Activated T-cell treated with anti-CD3 and anti-CD28 coated beads, Interleukin-2, amount 50 U/mL, for 24 hours (primary cell): ENCODE data around the gene ETFA.

Experiments used
- DNase-seq: peaks from one replicate; pipeline ENCODE4 v3.0.0-alpha.2; 2020
- H3K27ac Mint-ChIP-seq: 2 replicates; pipeline ENCODE4 v1.8.0; 2020; ENCODE audit warnings: mild to moderate bottlenecking, mixed read lengths
- H3K27me3 Mint-ChIP-seq: 2 replicates; pipeline ENCODE4 v1.8.0; 2020; ENCODE audit warnings: mixed read lengths
- H3K36me3 Mint-ChIP-seq: 2 replicates; pipeline ENCODE4 v1.8.0; 2020; ENCODE audit warnings: low read depth, mixed read lengths
- H3K4me1 Mint-ChIP-seq: 2 replicates; pipeline ENCODE4 v1.8.0; 2020; ENCODE audit warnings: low read depth, mixed read lengths
- H3K4me3 Mint-ChIP-seq: 2 replicates; pipeline ENCODE4 v1.8.0; 2020; ENCODE audit warnings: mild to moderate bottlenecking, moderate library complexity, mixed read lengths
- H3K9me3 Mint-ChIP-seq: 2 replicates; pipeline ENCODE4 v1.8.0; 2020; ENCODE audit warnings: mixed read lengths

ETFA gene

DNA sequence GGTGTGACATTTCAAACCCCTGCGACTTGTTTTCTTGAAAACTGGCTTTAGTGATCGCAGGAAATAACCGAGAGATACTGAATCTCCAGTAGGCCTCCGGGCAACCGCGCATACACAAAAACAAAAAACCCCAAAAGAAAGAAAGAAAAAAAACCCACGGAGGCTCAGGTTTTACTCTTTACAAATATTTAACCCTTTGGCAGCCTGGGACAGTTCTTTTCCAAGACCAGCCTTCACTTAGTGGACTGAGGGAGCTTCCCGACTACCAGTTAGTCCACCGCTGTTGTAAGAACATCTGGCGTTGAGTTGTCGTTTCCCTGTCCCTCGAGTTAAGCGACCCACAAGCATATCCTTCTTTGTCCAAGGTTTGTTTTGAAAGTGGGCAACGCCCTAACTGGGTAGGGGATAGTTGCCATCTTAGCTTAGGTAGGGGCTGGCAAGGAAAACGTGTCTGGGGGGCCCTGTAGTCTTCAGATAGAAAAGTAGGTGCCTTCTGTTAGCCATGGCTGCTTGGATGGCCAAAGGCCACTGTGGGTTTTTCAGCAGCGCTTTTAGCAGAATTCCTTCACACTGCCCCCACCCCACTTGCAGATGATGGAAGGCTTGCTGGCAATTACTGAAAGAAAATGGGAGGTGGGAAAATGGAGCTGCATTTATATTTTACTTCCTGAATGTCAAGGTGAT lies 32.2 kb upstream of the ETFA start:
- H3K27me3 Mint-ChIP-seq: peaks cover 85% of the 10 kb centered on the region
- H3K36me3 Mint-ChIP-seq: peaks cover 9% of the 10 kb centered on the region
- H3K9me3 Mint-ChIP-seq: no peaks in the 10 kb centered on the region
- H3K4me1 Mint-ChIP-seq: peaks cover 49% of the 10 kb centered on the region
- no peak for DNase-seq
- H3K27ac Mint-ChIP-seq: no peak overlapping the region
- no peak overlapping the region for H3K4me3 Mint-ChIP-seq

DNA sequence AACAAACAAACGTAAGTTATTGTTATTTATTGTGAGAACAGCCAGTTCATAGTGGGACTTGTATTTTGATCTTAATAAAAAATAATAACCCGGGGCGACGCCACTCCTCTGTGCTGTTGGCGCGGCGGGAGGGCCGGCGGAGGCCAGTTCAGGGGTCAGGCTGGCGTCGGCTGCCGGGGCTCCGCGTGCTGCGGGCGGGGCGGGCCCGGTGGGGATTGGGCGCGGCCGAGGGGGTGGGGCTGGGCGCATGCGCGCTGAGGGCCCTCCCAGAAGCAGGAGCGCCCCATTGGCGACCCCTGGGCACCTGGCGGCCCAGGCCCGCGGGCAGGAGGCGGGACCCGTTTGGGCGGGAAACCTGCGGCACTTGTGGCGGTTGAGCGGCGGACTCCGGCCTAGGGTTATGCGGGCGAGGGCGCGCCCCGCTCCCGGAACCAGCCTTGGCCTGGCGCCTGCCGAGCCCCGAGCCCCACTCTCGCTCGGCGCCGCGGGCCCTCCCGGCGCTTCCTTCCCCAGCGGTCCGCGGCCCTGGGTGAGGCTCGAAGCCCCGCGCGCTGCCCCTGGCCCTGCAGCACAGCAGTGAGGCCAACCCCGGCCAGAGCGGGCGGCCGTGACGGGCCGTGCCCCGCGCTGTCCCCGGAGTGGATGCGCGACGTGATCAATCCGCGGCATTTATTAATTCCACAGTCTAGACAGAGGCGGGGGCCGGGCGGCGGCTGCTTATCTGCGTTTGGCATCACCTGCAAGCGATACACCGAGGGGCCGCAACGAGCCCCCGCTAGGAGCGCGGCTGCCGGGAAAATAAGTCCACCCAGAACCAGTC lies 31.3 kb upstream of the ETFA start:
- Mint-ChIP-seq H3K9me3 (no peaks in the 10 kb centered on the region), H3K27ac (no peak overlapping the region), H3K36me3 (peaks cover under 1% of the 10 kb centered on the region), H3K4me3 (no peak overlapping the region), H3K27me3 (peaks cover 80% of the 10 kb centered on the region), H3K4me1 (peaks cover 52% of the 10 kb centered on the region)
- peak; percentile 57 for DNase-seq

DNA sequence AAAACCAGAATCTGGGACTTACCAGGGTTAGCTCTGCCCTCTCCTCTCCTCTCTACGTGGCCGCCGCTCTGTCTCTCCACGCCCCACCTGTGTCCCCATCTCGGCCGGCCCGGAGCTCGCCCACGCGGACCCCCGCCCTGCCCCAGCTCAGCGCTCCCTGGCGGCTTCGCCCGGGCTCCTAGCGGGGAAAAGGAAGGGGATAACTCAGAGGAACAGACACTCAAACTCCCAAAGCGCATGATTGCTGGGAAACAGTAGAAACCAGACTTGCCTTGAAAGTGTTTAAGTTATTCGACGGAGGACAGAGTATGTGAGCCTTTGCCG lies 30.8 kb upstream of the ETFA start:
- DNase-seq: no peak
- H3K9me3 Mint-ChIP-seq: no peaks in the 10 kb centered on the region
- H3K36me3 Mint-ChIP-seq: no peaks in the 10 kb centered on the region
- H3K27ac Mint-ChIP-seq: no peak overlapping the region
- H3K27me3 Mint-ChIP-seq: peaks cover 83% of the 10 kb centered on the region
- peaks cover 58% of the 10 kb centered on the region for H3K4me1 Mint-ChIP-seq
- peak overlapping the region; percentile 54 for H3K4me3 Mint-ChIP-seq

DNA sequence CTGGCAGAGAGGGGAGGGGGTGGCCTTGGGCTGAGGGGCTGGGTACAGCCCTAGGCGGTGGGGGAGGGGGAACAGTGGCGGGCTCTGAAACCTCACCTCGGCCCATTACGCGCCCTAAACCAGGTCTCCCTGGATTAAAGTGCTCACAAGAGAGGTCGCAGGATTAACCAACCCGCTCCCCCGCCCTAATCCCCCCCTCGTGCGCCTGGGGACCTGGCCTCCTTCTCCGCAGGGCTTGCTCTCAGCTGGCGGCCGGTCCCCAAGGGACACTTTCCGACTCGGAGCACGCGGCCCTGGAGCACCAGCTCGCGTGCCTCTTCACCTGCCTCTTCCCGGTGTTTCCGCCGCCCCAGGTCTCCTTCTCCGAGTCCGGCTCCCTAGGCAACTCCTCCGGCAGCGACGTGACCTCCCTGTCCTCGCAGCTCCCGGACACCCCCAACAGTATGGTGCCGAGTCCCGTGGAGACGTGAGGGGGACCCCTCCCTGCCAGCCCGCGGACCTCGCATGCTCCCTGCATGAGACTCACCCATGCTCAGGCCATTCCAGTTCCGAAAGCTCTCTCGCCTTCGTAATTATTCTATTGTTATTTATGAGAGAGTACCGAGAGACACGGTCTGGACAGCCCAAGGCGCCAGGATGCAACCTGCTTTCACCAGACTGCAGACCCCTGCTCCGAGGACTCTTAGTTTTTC lies 30.2 kb upstream of the ETFA start:
- Mint-ChIP-seq H3K27ac (no peak overlapping the region), H3K27me3 (peaks cover 85% of the 10 kb centered on the region), H3K4me1 (peaks cover 61% of the 10 kb centered on the region), H3K36me3 (no peaks in the 10 kb centered on the region), H3K9me3 (no peaks in the 10 kb centered on the region), H3K4me3 (peak overlapping the region; percentile 72)
- DNase-seq: peak; percentile 54

DNA sequence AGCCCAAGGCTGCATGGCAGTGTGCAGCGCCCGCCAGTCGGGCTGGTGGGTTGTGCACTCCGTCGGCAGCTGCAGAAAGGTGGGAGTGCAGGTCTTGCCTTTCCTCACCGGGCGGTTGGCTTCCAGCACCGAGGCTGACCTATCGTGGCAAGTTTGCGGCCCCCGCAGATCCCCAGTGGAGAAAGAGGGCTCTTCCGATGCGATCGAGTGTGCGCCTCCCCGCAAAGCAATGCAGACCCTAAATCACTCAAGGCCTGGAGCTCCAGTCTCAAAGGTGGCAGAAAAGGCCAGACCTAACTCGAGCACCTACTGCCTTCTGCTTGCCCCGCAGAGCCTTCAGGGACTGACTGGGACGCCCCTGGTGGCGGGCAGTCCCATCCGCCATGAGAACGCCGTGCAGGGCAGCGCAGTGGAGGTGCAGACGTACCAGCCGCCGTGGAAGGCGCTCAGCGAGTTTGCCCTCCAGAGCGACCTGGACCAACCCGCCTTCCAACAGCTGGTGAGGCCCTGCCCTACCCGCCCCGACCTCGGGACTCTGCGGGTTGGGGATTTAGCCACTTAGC lies 29.6 kb upstream of the ETFA start:
- H3K9me3 Mint-ChIP-seq: no peaks in the 10 kb centered on the region
- DNase-seq: peak; percentile 73
- no peaks in the 10 kb centered on the region for H3K36me3 Mint-ChIP-seq
- H3K27me3 Mint-ChIP-seq: peaks cover 88% of the 10 kb centered on the region
- H3K27ac Mint-ChIP-seq: no peak overlapping the region
- peak overlapping the region; percentile 72 for H3K4me3 Mint-ChIP-seq
- H3K4me1 Mint-ChIP-seq: peaks cover 62% of the 10 kb centered on the region

DNA sequence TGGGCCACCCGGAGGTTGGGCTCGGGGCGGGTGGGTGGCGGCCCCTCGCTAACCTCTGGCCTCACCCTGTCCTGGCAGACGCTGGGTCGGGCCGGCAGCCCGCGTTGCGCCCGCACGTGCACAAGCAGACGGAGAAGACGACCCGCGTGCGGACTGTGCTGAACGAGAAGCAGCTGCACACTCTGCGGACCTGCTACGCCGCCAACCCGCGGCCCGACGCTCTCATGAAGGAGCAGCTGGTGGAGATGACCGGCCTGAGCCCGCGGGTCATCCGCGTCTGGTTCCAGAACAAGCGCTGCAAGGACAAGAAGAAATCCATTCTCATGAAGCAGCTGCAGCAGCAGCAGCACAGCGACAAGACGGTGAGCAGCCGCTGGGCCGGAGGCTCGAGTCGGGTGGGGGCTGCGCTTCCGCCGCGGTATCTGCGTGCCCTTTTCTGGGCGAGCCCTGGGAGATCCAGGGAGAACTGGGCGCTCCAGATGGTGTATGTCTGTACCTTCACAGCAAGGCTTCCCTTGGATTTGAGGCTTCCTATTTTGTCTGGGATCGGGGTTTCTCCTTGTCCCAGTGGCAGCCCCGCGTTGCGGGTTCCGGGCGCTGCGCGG lies 29.0 kb upstream of the ETFA start:
- H3K4me1 Mint-ChIP-seq: peaks cover 63% of the 10 kb centered on the region
- no peak overlapping the region for H3K27ac Mint-ChIP-seq
- no peaks in the 10 kb centered on the region for H3K9me3 Mint-ChIP-seq
- peak; percentile 69 for DNase-seq
- H3K4me3 Mint-ChIP-seq: peak overlapping the region; percentile 72
- H3K36me3 Mint-ChIP-seq: no peaks in the 10 kb centered on the region
- peaks cover 88% of the 10 kb centered on the region for H3K27me3 Mint-ChIP-seq

DNA sequence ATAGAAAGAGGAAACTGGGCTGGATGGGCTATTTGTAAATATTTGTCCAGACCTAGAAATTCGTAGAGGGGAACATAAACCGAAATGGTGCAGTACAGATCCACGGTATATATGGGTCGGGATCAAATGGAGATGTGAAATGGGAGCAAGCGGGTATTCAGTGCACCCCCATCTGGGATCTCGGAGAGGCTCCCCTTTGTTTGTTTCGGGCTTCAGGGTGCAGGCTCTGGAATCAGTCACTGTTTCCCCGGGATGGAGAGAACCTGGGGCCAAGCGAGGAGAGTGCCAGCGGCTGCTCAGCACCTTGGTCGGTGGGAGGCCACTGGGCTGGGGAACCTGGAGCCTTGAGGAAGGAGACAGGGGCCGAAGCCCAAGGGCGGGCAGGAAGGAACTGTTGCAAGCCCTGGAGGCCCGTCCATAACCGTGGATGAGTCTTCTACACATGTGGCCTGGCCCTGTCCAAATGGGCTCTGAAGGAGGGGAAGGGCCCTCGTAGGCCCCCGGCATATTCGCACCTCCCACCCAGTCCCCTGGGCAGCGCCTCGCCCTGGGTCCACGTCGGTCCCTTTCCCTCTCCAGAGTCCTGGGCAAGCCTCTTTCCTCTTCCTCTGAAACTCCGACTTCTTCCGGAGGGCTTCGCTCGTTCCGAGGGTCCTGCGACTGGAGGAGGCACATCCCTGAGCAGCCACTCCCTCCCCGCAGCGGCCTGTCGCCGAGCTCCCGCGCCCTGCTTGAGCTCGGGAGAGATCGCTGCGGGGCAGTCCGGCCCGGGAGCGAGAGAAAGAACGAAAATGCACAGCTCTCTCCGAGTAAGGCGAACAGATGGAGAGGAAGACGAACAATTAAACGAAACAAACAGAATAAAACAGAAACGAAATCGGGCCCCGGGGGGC lies 28.3 kb upstream of the ETFA start:
- Mint-ChIP-seq H3K36me3 (no peaks in the 10 kb centered on the region), H3K4me3 (peak overlapping the region; percentile 72), H3K27ac (no peak overlapping the region), H3K4me1 (peaks cover 64% of the 10 kb centered on the region), H3K27me3 (peaks cover 89% of the 10 kb centered on the region), H3K9me3 (no peaks in the 10 kb centered on the region)
- DNase-seq: peak; percentile 64

DNA sequence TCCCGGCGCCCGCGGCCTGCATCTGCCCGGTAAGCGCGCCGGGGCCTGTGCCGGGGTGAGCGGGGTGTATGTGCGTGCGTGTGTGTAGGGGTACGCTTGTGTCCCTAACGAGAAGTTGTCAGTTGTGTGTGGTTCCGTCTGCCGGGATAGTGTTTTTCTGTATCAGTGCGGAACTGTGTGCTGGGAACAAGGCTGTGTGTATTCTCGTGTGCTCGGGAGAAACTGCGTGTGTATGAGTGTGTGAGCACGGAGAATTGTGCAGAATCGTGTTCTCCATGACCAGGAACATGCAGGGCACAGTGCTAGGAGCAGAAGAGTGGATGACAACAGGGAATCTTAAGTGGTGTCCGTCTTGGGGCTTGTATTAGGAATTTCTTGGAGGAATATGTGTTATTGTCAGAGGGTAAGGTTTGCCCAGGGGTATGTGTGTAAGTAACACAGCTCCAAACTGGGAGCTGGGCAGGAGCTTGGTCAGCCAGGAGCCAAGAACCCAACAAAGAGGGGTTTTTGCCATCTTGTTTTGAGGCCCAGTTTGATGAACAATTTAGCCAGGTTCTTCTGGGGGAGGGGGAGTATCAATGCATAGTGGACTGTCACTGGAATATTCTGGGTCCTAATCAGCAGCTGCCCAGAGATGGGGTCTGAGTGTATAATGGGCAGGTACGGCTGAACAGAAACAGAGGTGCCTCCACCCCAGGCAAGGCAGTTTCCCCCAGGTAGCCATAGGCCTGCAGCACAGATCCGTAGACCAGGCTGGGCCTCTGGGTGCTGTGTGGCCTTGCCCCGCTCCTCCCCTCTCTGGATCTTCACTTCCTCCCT lies 27.4 kb upstream of the ETFA start:
- H3K4me3 Mint-ChIP-seq: peak overlapping the region; percentile 16
- H3K4me1 Mint-ChIP-seq: peaks cover 64% of the 10 kb centered on the region
- H3K27me3 Mint-ChIP-seq: peaks cover 89% of the 10 kb centered on the region
- peak; percentile 43 for DNase-seq
- H3K9me3 Mint-ChIP-seq: no peaks in the 10 kb centered on the region
- H3K27ac Mint-ChIP-seq: peak overlapping the region; percentile 30
- no peaks in the 10 kb centered on the region for H3K36me3 Mint-ChIP-seq

DNA sequence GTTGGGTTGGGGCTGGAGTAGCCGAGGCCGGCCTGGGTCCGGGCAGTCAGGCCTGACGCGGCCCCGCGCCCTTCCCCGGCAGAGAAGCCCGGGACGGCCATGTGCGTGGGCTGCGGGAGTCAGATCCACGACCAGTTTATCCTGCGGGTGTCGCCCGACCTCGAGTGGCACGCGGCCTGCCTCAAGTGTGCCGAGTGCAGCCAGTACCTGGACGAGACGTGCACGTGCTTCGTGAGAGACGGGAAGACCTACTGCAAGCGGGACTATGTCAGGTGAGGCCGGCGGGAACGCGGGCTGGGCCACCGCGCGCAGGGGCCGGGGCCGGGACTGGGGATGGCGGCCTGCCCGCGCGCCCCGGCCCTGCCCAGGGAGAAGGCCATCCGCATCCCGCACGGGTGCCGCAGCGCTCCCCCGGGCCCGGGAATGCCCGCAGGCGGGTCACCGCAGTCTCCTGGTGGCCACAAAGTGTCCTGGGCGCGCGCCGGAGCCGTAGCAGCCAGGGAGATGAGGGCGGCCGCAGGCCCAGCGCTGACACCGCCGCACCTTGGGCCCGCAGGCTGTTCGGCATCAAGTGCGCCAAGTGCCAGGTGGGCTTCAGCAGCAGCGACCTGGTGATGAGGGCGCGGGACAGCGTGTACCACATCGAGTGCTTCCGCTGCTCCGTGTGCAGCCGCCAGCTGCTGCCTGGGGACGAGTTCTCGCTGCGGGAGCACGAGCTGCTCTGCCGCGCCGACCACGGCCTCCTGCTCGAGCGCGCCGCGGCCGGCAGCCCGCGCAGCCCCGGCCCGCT lies 26.6 kb upstream of the ETFA start:
- H3K27ac Mint-ChIP-seq: peak overlapping the region; percentile 34
- peaks cover 60% of the 10 kb centered on the region for H3K4me1 Mint-ChIP-seq
- no peak overlapping the region for H3K4me3 Mint-ChIP-seq
- H3K36me3 Mint-ChIP-seq: no peaks in the 10 kb centered on the region
- DNase-seq: peak; percentile 58
- H3K27me3 Mint-ChIP-seq: peaks cover 89% of the 10 kb centered on the region
- no peaks in the 10 kb centered on the region for H3K9me3 Mint-ChIP-seq

DNA sequence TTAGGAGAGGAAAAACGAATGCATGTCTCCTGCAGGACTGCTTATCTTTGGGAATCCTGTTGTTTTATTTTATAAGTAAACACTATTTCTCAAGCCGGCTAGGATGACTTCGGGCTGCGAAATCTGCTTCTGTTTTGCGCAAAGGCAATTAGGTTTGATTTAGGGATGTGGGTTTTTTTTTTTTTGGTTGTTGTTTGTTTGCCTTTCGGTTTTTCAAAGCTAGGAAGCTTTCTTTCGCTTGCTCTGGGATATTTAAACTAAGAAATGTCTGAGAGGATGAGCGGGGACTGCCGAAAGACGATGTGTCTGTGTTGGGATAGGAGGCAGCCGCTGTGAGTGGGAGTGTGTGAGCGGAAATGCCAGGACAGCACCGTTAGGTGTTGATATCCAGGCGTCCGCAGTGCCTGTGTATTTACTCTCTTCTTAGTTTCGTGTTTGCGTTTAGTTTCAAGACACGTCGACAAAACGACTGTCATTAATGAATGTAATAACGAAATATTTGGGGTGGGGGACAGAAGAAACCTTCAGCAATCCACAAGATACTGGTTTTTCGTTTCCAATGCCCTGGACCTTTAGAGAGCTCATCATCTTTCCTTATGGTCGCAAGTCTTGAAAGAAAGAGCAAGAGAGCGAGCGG lies 25.9 kb upstream of the ETFA start:
- DNase-seq: peak; percentile 40
- no peaks in the 10 kb centered on the region for H3K9me3 Mint-ChIP-seq
- H3K4me3 Mint-ChIP-seq: peak overlapping the region; percentile 75
- H3K36me3 Mint-ChIP-seq: no peaks in the 10 kb centered on the region
- H3K4me1 Mint-ChIP-seq: peaks cover 59% of the 10 kb centered on the region
- peak overlapping the region; percentile 34 for H3K27ac Mint-ChIP-seq
- peaks cover 93% of the 10 kb centered on the region for H3K27me3 Mint-ChIP-seq

DNA sequence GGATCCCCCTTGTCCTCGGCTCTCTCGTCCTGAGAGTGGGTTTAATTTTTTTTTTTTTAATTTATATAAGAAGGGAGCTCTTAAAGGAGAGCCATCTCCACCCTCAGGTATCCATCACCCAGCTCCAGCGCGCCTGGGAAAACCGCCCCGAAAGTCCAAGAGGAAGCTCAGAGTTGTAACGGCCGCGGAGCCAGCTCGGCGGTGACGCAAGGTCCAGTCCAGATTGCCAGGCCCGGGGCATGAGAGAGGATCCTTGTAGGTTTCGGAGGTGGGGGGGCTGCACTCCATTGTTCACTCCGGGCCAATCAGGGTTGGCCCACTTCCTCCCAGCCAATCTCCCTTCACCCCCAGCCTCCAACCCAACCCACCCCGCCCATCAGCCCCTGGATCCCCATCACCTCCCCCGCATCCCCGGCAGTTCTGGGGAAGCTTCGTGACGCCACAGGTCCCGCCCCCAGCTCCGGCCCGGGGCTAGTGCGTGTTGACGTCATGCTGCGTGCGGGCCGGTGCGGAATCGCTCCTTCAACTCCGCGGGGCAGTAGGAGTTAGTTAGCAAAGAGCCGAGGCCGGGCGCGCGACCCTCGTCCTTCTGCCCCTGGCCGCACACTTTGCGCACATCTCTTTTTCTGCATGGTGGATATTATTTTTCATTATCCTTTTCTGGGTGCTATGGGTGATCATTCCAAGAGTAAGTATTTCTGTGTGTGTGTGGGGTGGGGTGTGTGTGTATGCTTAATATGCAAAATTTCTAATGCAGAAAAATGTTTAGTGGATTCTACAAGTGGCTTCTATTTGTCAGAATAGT lies 25.2 kb upstream of the ETFA start, which contains the start of gene ISL2:
TSS of gene ISL2 (plus strand) at position 520 of the 805 bp plus-strand sequence. CDS start at position 631, 111 bp downstream.
- Mint-ChIP-seq H3K4me3 (peak within 1 kb of the TSS; percentile 75), H3K9me3 (no peaks in the 10 kb centered on the region), H3K36me3 (no peaks in the 10 kb centered on the region), H3K27ac (peak within 1 kb of the TSS; percentile 44), H3K4me1 (peaks cover 51% of the 10 kb centered on the region), H3K27me3 (peaks cover 86% of the 10 kb centered on the region)
- peak; percentile 77 for DNase-seq
